ENCODE measurements around the gene BMPER.
A peak's percentile ranks its signal among the peaks of the same experiment; 100 is the strongest.

Gene BMPER

DNA sequence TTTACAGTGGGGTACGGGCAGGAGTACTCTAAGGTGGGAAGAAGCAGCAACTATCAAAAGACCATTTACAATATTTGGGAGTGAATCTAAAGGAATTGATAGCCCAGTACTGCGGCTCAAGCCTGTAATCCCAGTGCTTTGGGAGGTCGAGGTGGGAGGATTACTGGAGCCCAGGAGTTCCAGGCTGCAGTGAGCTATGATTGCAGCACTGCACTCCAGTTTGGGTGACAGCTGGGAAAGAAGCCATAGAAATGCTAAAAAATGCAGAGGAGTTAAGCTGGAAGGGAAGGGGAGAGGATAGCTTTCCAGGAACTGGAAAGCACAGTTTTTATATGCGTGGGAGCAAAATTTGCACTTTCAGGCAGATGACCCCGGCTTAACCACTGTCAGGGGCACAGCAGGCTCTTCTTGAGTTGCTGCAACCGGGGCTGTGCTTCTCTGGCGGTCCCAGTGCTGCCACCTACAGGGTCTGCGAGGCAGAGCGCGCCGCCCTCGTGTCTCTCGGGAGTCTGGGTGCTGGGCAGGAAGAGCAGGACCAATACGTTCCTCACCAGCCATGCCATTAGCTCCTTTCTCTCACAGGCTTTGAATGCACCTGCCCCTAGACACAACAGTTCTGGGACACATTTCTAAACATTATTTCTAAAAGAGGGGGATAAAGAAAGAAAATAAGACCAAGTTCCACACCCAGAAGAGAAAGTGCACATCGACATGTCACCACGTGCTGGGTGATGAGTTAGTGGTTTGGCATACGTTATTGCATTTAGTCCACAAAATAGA lies 10.1 kb upstream of the BMPER start:
- TF ChIP-seq POLR2AphosphoS5 (IDR thresholded peaks at IDR 0.05; ENCODE audit: low read depth, low read length) (no peak), SIN3A (IDR thresholded peaks at IDR 0.05; ENCODE audit: borderline replicate concordance, insufficient read depth, low read length) (no peak), TAF1 (IDR thresholded peaks at IDR 0.05; ENCODE audit: borderline replicate concordance, insufficient read depth, low read length) (no peak), FOXP2 (optimal IDR thresholded peaks at IDR 0.05; ENCODE audit: borderline replicate concordance, extremely low read depth, extremely low read length, insufficient read depth) (peak; percentile 29)
- TF ChIP-seq, protein P1, sequence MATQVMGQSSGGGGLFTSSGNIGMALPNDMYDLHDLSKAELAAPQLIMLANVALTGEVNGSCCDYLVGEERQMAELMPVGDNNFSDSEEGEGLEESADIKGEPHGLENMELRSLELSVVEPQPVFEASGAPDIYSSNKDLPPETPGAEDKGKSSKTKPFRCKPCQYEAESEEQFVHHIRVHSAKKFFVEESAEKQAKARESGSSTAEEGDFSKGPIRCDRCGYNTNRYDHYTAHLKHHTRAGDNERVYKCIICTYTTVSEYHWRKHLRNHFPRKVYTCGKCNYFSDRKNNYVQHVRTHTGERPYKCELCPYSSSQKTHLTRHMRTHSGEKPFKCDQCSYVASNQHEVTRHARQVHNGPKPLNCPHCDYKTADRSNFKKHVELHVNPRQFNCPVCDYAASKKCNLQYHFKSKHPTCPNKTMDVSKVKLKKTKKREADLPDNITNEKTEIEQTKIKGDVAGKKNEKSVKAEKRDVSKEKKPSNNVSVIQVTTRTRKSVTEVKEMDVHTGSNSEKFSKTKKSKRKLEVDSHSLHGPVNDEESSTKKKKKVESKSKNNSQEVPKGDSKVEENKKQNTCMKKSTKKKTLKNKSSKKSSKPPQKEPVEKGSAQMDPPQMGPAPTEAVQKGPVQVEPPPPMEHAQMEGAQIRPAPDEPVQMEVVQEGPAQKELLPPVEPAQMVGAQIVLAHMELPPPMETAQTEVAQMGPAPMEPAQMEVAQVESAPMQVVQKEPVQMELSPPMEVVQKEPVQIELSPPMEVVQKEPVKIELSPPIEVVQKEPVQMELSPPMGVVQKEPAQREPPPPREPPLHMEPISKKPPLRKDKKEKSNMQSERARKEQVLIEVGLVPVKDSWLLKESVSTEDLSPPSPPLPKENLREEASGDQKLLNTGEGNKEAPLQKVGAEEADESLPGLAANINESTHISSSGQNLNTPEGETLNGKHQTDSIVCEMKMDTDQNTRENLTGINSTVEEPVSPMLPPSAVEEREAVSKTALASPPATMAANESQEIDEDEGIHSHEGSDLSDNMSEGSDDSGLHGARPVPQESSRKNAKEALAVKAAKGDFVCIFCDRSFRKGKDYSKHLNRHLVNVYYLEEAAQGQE (IDR thresholded peaks at IDR 0.05; ENCODE audit: insufficient read depth in 1 of 2, low read depth in 2 of 2, low read length in 2 of 2), result no peak

DNA sequence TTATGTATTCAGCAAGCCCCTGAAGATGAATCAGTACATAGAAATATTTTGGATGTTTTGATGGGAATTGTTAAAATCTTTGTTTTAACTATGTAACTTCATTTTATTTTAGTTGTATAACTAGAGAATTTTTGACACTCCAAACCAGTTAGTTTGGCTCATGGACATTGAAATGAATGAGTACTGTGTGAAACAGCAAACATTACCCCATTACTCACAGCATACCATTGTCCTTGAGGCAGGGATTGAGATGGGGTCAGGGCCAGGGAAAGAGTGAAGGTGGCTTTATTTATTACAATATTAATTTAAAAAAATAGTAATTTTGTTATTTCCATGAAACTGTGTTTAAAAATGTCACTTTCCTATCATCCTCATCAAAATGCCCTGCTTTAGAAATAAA lies 4.8 kb upstream of the BMPER start:
- TF ChIP-seq POLR2AphosphoS5 (IDR thresholded peaks at IDR 0.05; ENCODE audit: low read depth, low read length), result no peak

DNA sequence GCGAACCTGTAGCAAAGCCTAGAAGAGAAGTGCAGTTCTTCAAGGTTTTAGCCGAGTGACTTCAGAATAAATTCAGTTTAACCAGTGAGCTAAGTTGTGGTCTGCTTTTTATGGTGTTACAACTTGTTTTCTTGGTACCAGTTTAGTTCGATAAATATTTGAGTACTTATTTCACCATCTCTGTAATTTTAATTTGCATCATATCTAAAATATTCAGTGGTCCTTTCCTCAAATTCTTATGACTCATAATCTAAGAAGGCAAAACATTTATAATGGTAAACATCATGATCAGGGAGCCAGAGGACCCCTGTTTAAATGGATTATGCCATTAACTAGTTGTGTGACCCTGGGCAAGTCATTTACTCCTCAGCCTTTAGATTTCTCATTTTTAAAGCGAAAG lies 4.1 kb upstream of the BMPER start:
- TF ChIP-seq, protein P1 (IDR thresholded peaks at IDR 0.05; ENCODE audit: insufficient read depth in 1 of 2, low read depth in 2 of 2, low read length in 2 of 2), result no peak
- TF ChIP-seq FOXP2 (optimal IDR thresholded peaks at IDR 0.05; ENCODE audit: borderline replicate concordance, extremely low read depth, extremely low read length, insufficient read depth) (no peak), POLR2AphosphoS5 (IDR thresholded peaks at IDR 0.05; ENCODE audit: low read depth, low read length) (no peak)

DNA sequence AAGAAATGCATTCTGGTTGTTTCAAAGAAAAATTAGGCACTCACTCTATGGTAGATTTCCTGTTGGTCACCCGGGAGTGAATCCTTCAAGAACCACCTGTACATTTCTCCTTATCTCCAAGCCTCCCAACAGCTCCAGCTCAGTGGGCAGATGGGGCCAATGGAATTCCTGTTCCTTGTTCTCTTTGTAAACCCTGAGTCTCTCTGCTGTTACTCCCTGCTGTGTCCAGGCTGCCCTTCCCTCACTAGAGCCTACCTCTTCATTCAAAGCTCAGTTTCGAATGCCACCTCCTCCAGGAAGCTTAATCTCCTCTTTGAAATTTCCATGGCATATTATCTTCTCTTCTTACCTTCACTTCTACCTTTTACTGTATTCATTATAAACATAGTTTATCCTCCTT lies 3.5 kb upstream of the BMPER start:
- no peak for TF ChIP-seq FOXP2 (optimal IDR thresholded peaks at IDR 0.05; ENCODE audit: borderline replicate concordance, extremely low read depth, extremely low read length, insufficient read depth)
- TF ChIP-seq, protein P1 (IDR thresholded peaks at IDR 0.05; ENCODE audit: insufficient read depth in 1 of 2, low read depth in 2 of 2, low read length in 2 of 2), result no peak
- TF ChIP-seq TAF1 (IDR thresholded peaks at IDR 0.05; ENCODE audit: borderline replicate concordance, insufficient read depth, low read length), result no peak
- TF ChIP-seq SIN3A (IDR thresholded peaks at IDR 0.05; ENCODE audit: borderline replicate concordance, insufficient read depth, low read length), result no peak
- no peak for TF ChIP-seq POLR2AphosphoS5 (IDR thresholded peaks at IDR 0.05; ENCODE audit: low read depth, low read length)

DNA sequence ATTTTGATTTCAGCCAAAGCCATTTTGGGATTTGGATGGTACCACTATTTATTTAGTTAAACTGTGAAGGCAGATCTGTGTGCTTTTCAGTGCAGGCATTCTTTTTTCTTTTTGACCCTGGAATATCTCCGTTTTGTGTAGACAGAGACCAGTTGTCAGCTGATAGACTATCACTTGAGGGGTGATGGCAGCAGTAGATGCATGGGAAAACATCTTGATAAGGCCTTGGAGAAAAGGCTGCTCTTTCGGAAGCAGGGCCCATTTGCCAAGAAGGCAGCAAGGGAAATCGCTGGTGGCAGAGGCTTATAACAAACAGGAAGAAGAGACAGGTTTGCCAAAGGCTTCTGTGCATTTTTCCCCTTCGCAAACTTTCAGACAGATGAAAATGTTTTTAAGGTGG lies 2.6 kb upstream of the BMPER start:
- TF ChIP-seq TAF1 (IDR thresholded peaks at IDR 0.05; ENCODE audit: borderline replicate concordance, insufficient read depth, low read length) (no peak), SIN3A (IDR thresholded peaks at IDR 0.05; ENCODE audit: borderline replicate concordance, insufficient read depth, low read length) (no peak), POLR2AphosphoS5 (IDR thresholded peaks at IDR 0.05; ENCODE audit: low read depth, low read length) (no peak), FOXP2 (optimal IDR thresholded peaks at IDR 0.05; ENCODE audit: borderline replicate concordance, extremely low read depth, extremely low read length, insufficient read depth) (no peak)
- TF ChIP-seq, protein P1 (IDR thresholded peaks at IDR 0.05; ENCODE audit: insufficient read depth in 1 of 2, low read depth in 2 of 2, low read length in 2 of 2), result no peak
